Keratinocyte (primary cell): ENCODE data around the gene CXCL16.

Experiments
- EZH2 ChIP-seq: IDR thresholded peaks from one replicate; pipeline ENCODE4 v1.6.1; 2012; ENCODE audit warnings: inconsistent platforms, mild to moderate bottlenecking, low read length, moderate library complexity
- TF ChIP-seq, protein P1 (sequence below), 3 experiments: IDR thresholded peaks in 1 of 3; conservative IDR thresholded peaks in 1 of 3; optimal IDR thresholded peaks in 1 of 3; 2 replicates in 2 of 3; 3 replicates in 1 of 3; pipeline versions ENCODE3 to v1.5.1; 2011; ENCODE audit warnings: low read length in 3 of 3, mild to moderate bottlenecking in 3 of 3, moderate library complexity in 2 of 3, control low read depth in 1 of 3, inconsistent platforms in 1 of 3; ENCODE audit not compliant: insufficient read depth in 2 of 3; ENCODE audit errors: extremely low read depth in 1 of 3

DNA sequence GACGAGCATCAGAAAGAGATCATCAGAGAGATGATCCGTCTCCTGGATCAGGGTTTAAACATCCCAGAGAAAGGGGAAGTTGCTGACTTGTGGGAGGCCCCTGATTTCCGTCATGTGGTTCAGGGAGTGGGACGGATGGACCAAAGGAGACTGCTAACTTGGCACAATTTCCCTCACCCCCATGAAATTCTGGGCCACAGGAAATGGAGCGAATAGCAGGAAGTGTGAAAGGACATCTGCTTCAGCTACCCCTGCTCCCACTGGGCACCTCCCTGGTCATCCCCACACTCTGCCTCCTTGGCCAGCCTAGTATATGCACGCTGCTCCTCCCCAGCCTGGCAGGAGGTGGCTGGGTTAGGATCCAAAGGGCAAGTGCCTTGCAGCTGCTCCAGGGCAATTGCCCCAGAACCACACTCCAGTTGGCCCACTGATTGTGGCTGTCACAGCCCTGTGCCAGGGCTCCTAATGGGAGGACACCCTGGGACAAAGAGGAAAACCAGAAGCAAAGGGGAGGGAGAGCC lies 28.0 kb downstream of the CXCL16 start:
- TF ChIP-seq, protein P1, sequence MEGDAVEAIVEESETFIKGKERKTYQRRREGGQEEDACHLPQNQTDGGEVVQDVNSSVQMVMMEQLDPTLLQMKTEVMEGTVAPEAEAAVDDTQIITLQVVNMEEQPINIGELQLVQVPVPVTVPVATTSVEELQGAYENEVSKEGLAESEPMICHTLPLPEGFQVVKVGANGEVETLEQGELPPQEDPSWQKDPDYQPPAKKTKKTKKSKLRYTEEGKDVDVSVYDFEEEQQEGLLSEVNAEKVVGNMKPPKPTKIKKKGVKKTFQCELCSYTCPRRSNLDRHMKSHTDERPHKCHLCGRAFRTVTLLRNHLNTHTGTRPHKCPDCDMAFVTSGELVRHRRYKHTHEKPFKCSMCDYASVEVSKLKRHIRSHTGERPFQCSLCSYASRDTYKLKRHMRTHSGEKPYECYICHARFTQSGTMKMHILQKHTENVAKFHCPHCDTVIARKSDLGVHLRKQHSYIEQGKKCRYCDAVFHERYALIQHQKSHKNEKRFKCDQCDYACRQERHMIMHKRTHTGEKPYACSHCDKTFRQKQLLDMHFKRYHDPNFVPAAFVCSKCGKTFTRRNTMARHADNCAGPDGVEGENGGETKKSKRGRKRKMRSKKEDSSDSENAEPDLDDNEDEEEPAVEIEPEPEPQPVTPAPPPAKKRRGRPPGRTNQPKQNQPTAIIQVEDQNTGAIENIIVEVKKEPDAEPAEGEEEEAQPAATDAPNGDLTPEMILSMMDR (optimal IDR thresholded peaks at IDR 0.05 in 1 of 3, IDR thresholded peaks at IDR 0.05 in 1 of 3, conservative IDR thresholded peaks at IDR 0.05 in 1 of 3; ENCODE audit: extremely low read depth in 1 of 3, insufficient read depth in 2 of 3, low read length in 3 of 3): no peak
- TF ChIP-seq EZH2: no peak
